Nephron (organoid): ENCODE results near the gene AGGF1.

Experiments used
- H3K27ac Mint-ChIP-seq, 3 experiments: 2 replicates each; pipeline ENCODE4 v1.8.0; 2020; ENCODE audit warnings: mixed read lengths in 3 of 3, mild to moderate bottlenecking in 2 of 3, moderate library complexity in 1 of 3
- H3K27me3 Mint-ChIP-seq: 2 replicates; pipeline ENCODE4 v1.8.0; 2021; ENCODE audit warnings: low read depth, mild to moderate bottlenecking, moderate library complexity, mixed read lengths
- H3K36me3 Mint-ChIP-seq: 2 replicates; pipeline ENCODE4 v1.8.0; 2020; ENCODE audit warnings: low read depth, mixed read lengths
- H3K4me1 Mint-ChIP-seq: 2 replicates; pipeline ENCODE4 v1.8.0; 2020; ENCODE audit warnings: mixed read lengths
- H3K4me3 Mint-ChIP-seq, 3 experiments: 2 replicates each; pipeline ENCODE4 v1.8.0; 2020; ENCODE audit warnings: mild to moderate bottlenecking in 3 of 3, mixed read lengths in 3 of 3, moderate library complexity in 2 of 3
- H3K9me3 Mint-ChIP-seq: 2 replicates; pipeline ENCODE4 v1.8.0; 2020; ENCODE audit warnings: mixed read lengths
- CTCF ChIP-seq, 3 experiments: fragments of 200-600 bp; sonication (generic); IDR thresholded peaks; one replicate each; pipeline ENCODE4 v1.5.0; 2021; ENCODE audit warnings: antibody characterized with exemption in 3 of 3; ENCODE audit not compliant: unreplicated experiment in 3 of 3

AGGF1 gene

GRCh38 chr5:77016962-77017361, 13.2 kb upstream of the AGGF1 start:
- Mint-ChIP-seq H3K9me3 (no peaks in the 10 kb centered on the region), H3K27me3 (no peaks in the 10 kb centered on the region), H3K36me3 (no peaks in the 10 kb centered on the region), H3K4me3 (no peak overlapping the region), H3K27ac (no peak overlapping the region), H3K4me1 (no peaks in the 10 kb centered on the region)
- TF ChIP-seq CTCF (IDR thresholded peaks at IDR 0.05; ENCODE audit: unreplicated experiment in 3 of 3), result no peak

- no peak overlapping the region for H3K4me3 Mint-ChIP-seq
- no peak overlapping the region for H3K27ac Mint-ChIP-seq
- H3K36me3 Mint-ChIP-seq, result peaks cover 3% of the 10 kb centered on the region
- no peaks in the 10 kb centered on the region for H3K4me1 Mint-ChIP-seq
- H3K9me3 Mint-ChIP-seq, result peaks cover 2% of the 10 kb centered on the region
- no peaks in the 10 kb centered on the region for H3K27me3 Mint-ChIP-seq
- TF ChIP-seq CTCF (IDR thresholded peaks at IDR 0.05; ENCODE audit: unreplicated experiment in 3 of 3), result no peak
These were observed 12.5 kb upstream of the AGGF1 start for GRCh38 chr5:77017668-77018067.

DNA sequence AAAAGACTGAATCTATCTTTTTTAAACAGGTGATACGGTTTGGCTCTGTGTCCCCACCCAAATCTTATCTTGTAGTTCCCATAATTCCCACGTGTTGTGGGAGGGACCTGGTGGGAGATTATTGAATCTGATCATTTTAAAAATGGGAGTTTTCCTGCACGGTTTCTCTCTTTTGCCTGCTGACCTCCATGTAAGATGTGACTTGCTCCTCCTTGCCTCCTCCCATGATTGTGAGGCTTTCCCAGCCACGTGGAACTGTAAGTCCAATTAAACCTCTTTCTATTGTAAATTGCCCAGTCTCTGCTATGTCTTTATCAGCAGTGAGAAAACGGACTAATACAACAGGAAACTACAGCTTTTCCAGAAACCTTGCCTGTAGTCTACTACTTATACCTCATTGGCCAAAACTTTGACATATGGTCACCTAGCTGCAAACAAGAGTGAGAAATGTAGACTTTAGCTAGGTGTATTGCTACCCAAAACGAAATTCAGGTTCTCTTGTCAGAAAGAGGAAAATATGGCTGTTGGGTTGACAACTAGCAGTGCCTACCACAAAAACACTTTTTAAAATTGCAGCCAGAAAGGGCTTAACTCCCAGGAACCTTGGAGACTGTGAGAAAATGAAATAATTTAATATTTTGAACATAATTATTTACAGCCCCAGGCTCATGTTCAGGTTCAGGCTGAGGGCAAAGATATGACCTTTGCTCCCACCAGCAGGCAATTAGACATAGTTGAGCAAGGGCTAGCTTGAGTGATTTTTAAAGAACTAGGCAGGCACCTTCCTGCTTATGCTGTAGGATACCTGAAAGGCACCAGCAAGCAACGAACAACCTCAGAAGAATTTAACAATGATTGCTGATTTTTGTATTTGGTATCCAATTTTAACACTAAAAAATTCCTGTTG, 7.4 kb upstream of the AGGF1 start:
- no peak for TF ChIP-seq CTCF (IDR thresholded peaks at IDR 0.05; ENCODE audit: unreplicated experiment in 3 of 3)
- Mint-ChIP-seq H3K27ac (peak overlapping the region in 2 of 3 experiments; percentile 55 to 84), H3K4me1 (no peaks in the 10 kb centered on the region), H3K9me3 (peaks cover 12% of the 10 kb centered on the region), H3K4me3 (no peak overlapping the region), H3K27me3 (no peaks in the 10 kb centered on the region), H3K36me3 (peaks cover 5% of the 10 kb centered on the region)

DNA sequence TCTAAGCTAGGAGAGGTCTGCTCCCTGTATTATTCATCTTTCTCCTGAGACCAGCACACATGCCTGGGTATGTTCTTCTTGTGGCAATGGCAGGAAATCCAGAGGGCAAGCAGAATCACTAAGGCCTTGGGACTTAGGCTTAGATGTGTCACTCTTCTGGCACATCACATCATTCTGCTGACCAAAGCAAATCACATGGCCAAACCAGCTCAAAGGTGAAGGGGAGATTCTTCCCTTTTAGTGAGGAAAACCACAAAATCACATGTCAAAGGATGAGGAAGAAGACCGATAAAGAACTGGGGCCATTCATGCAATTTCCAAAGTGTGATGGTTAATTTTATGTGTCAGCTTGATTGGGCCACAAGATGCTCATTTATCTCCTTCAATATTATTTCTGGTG, 5.7 kb upstream of the AGGF1 start:
- Mint-ChIP-seq H3K27ac (no peak overlapping the region), H3K36me3 (peaks cover 13% of the 10 kb centered on the region), H3K9me3 (peaks cover 25% of the 10 kb centered on the region), H3K27me3 (no peaks in the 10 kb centered on the region), H3K4me3 (no peak overlapping the region), H3K4me1 (no peaks in the 10 kb centered on the region)
- no peak for TF ChIP-seq CTCF (IDR thresholded peaks at IDR 0.05; ENCODE audit: unreplicated experiment in 3 of 3)

DNA sequence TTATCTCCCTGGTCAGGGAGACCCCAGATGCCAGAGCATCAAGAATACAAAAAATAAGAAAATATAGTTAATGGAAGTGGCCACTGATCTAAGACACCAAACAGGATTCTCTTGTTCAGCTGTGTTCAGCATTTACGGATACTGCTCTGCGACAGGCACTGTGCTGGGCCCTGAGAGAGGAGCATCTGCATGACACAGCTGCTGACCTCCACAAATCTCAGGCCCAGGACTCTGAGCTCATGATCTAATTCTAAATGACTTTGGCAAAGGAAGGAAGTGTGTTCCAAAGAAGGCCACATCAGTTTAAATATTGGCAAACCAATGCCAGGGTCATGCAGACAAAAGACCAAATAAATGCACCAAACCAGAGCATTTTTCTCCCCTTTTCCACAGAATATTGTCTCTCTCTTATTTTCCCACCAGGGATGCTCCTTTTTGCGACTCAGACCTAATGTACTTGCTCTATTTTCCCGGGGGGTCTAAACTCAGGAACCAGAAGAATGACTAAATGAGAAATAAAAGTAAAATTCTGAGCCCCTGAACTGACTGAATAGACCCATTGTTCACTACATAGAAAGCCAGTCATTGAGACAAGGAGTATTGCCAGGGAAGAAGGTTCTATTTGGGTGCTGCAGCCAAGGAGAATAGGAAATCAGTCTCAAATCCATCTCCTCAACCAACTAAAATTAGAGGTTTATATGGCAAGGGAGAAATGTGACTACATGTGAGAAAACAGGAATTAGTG, 1.4 kb upstream of the AGGF1 start:
- Mint-ChIP-seq H3K27me3 (peaks cover 4% of the 10 kb centered on the region), H3K4me3 (peak overlapping the region; percentile 62 to 87 (median 73)), H3K36me3 (peaks cover 16% of the 10 kb centered on the region), H3K4me1 (peaks cover 14% of the 10 kb centered on the region), H3K9me3 (peaks cover 26% of the 10 kb centered on the region), H3K27ac (peak overlapping the region; percentile 23 to 95 (median 79))
- no peak for TF ChIP-seq CTCF (IDR thresholded peaks at IDR 0.05; ENCODE audit: unreplicated experiment in 3 of 3)
